Spleen (tissue), 7 donors: ENCODE data around the gene RHOJ.

ENCODE experiments used
- CTCF ChIP-seq, 11 experiments: fragments of 200-600 bp in 7 of 11; fragments of 450-650 bp in 4 of 11; sonication (generic) in 4 of 11; IDR thresholded peaks in 8 of 11; conservative IDR thresholded peaks in 3 of 11; 1 replicate in 7 of 11; 2 replicates in 4 of 11; pipeline versions ENCODE4 v1.4.0 to v1.8.0; 2016 to 2021; ENCODE audit warnings: antibody characterized with exemption in 11 of 11, inconsistent platforms in 4 of 11, mild to moderate bottlenecking in 1 of 11
- POLR2A ChIP-seq, 3 donors: fragments of 450-650 bp; IDR thresholded peaks; one replicate each; pipeline ENCODE4 v1.5.1; 2017; ENCODE audit warnings: antibody characterized with exemption in 3 of 3, mild to moderate bottlenecking in 1 of 3
- POLR2AphosphoS5 ChIP-seq, 3 donors: sonication (generic); formaldehyde crosslinking; IDR thresholded peaks; one replicate each; pipeline ENCODE4 v1.5.1; 2017; ENCODE audit warnings: antibody characterized with exemption in 3 of 3
- donor health status: DM: no; HTN: no; CAD: no; lungs with moderate emphysema.
- donor health status: DM: no; HTN: no; CAD: no.
- donor health status: DM: no; HTN: no; CAD: no.

GRCh38 chr14:63186453-63186852 lies 17.8 kb upstream of the RHOJ start:
- TF ChIP-seq CTCF (IDR thresholded peaks at IDR 0.05 in 8 of 11, conservative IDR thresholded peaks at IDR 0.05 in 3 of 11) = no peak
- TF ChIP-seq POLR2A (IDR thresholded peaks at IDR 0.05) = no peak
- no peak for TF ChIP-seq POLR2AphosphoS5 (IDR thresholded peaks at IDR 0.05)
